Neural cell (in vitro differentiated cells): ENCODE measurements around the gene CMKLR1. TPM values are rescaled to one million over a fixed set of nuclear protein-coding genes. Genes with fewer than 3 reads are reported as not detected.

Experiments used
- H2AFZ ChIP-seq: fragments of 200-600, 300-800 bp; sonication (generic), shearing (Covaris generic); 2 replicates; pipeline ENCODE4 v1.6.0; 2014; ENCODE audit warnings: low read depth, mild to moderate bottlenecking, antibody characterized with exemption, low read length, moderate library complexity
- H3F3A ChIP-seq: fragments of 200-600 bp; shearing (Covaris generic); 2 replicates; pipeline ENCODE4 v1.6.1; 2016; ENCODE audit warnings: mild to moderate bottlenecking, moderate library complexity, mixed read lengths, antibody characterized with exemption, low read length; ENCODE audit not compliant: insufficient read depth, poor library complexity, severe bottlenecking
- H3K27ac ChIP-seq: fragments of 200-600, 300-800 bp; sonication (generic), shearing (Covaris generic); 2 replicates; pipeline ENCODE4 v1.5.1; 2014; ENCODE audit warnings: mild to moderate bottlenecking, low read length, moderate library complexity
- H3K27me3 ChIP-seq: fragments of 300-800, 200-600 bp; sonication (generic), shearing (Covaris generic); 2 replicates; pipeline ENCODE4 v1.6.0; 2014; ENCODE audit warnings: mild to moderate bottlenecking, low read depth, low read length, moderate library complexity; ENCODE audit not compliant: insufficient read depth
- H3K36me3 ChIP-seq: fragments of 300-800, 200-600 bp; sonication (generic), shearing (Covaris generic); 2 replicates; pipeline ENCODE4 v1.5.1; 2014; ENCODE audit warnings: mild to moderate bottlenecking, antibody characterized with exemption, low read length, moderate library complexity; ENCODE audit not compliant: insufficient read depth
- H3K4me2 ChIP-seq: fragments of 300-800, 200-600 bp; sonication (generic), shearing (Covaris generic); 2 replicates; pipeline ENCODE4 v1.6.0; 2014; ENCODE audit warnings: mild to moderate bottlenecking, low read length
- H3K4me3 ChIP-seq: fragments of 300-800, 200-600 bp; sonication (generic), shearing (Covaris generic); 2 replicates; pipeline ENCODE4 v1.5.1; 2014; ENCODE audit warnings: mild to moderate bottlenecking, low read length, moderate library complexity
- H3K79me2 ChIP-seq: fragments of 200-600 bp; shearing (Covaris generic); replicated peaks from 2 replicates; pipeline ENCODE4 v1.6.0; 2014; ENCODE audit warnings: mild to moderate bottlenecking, low read length, moderate library complexity; ENCODE audit not compliant: insufficient read depth
- H3K9ac ChIP-seq: fragments of 300-800, 200-600 bp; sonication (generic), shearing (Covaris generic); 2 replicates; pipeline ENCODE4 v1.6.1; 2016; ENCODE audit warnings: mild to moderate bottlenecking, low read length, mixed read lengths
- H3K9me2 ChIP-seq: fragments of 200-600 bp; shearing (Covaris generic); 2 replicates; pipeline ENCODE4 v1.6.1; 2016; ENCODE audit warnings: mild to moderate bottlenecking, low read length, mixed read lengths; ENCODE audit not compliant: insufficient read depth
- H3K9me3 ChIP-seq: fragments of 200-600, 300-800 bp; sonication (generic), shearing (Covaris generic); 2 replicates; pipeline ENCODE4 v1.6.1; 2016; ENCODE audit warnings: mild to moderate bottlenecking, mixed run types, low read length, moderate library complexity, mixed read lengths
- H4K20me1 ChIP-seq: fragments of 200-600 bp; shearing (Covaris generic); 2 replicates; pipeline ENCODE4 v1.6.1; 2016; ENCODE audit warnings: mild to moderate bottlenecking, mixed run types; ENCODE audit not compliant: insufficient read depth
- CTCF ChIP-seq: fragments of 450-650 bp; IDR thresholded peaks from 2 replicates; pipeline ENCODE4 v1.5.1; 2014; ENCODE audit warnings: antibody characterized with exemption, mild to moderate bottlenecking, moderate library complexity; ENCODE audit not compliant: poor library complexity, severe bottlenecking
- EP300 ChIP-seq: fragments of 450-650 bp; conservative IDR thresholded peaks from 2 replicates; pipeline ENCODE4 v1.6.1; 2014; ENCODE audit warnings: antibody characterized with exemption, mild to moderate bottlenecking, moderate library complexity; ENCODE audit not compliant: poor library complexity, severe bottlenecking
- EZH2 ChIP-seq: fragments of 200-600, 300-800 bp; shearing (Covaris generic), sonication (generic); IDR thresholded peaks from 2 replicates; pipeline ENCODE4 v1.6.1; 2014; ENCODE audit warnings: antibody characterized with exemption, low read length, borderline replicate concordance, mild to moderate bottlenecking; ENCODE audit not compliant: insufficient read depth, poor library complexity, severe bottlenecking
- MXI1 ChIP-seq: fragments of 450-650 bp; conservative IDR thresholded peaks from 2 replicates; pipeline ENCODE4 v1.6.1; 2014; ENCODE audit warnings: antibody characterized with exemption, mild to moderate bottlenecking; ENCODE audit not compliant: poor library complexity, severe bottlenecking
- RAD21 ChIP-seq: fragments of 450-650 bp; conservative IDR thresholded peaks from 2 replicates; pipeline ENCODE4 v1.6.1; 2014; ENCODE audit warnings: antibody characterized with exemption, mild to moderate bottlenecking, moderate library complexity
- REST ChIP-seq: IDR thresholded peaks from 2 replicates; pipeline ENCODE4 v1.6.1; 2012; ENCODE audit warnings: borderline replicate concordance
- SMC3 ChIP-seq: fragments of 450-650 bp; conservative IDR thresholded peaks from 2 replicates; pipeline ENCODE4 v1.6.1; 2014; ENCODE audit warnings: antibody characterized with exemption, mild to moderate bottlenecking, moderate library complexity; ENCODE audit not compliant: poor library complexity
- TAF1 ChIP-seq: IDR thresholded peaks from 2 replicates; pipeline ENCODE4 v1.6.1; 2012; ENCODE audit warnings: low read depth
- polyA plus RNA-seq: library from polyadenylated mRNA; depleted of rRNA; stranded (reverse); fragments of >200 nt; gene quantifications from 2 replicates; pipeline ENCODE4 v1.2.3, GENCODE V29; 2014

CMKLR1 gene
- polyA plus RNA-seq, 1 donor from 2014 or later, result 0.06 TPM

GRCh38 chr12:108342985-108343384 lies 3.9 kb upstream of the CMKLR1 start:
- Histone ChIP-seq H3F3A (no peaks in the 10 kb centered on the region), H3K36me3 (no peaks in the 10 kb centered on the region)

More at GRCh38 chr12:108342985-108343384, 3.9 kb upstream of the CMKLR1 start:
- TF ChIP-seq TAF1 (no peak), RAD21 (no peak), EZH2 (no peak), EP300 (no peak), CTCF (no peak), SMC3 (no peak), MXI1 (no peak), REST (no peak)
- H3K27ac ChIP-seq, result no peak overlapping the region
- no peaks in the 10 kb centered on the region for H3K9me3 ChIP-seq
- no peak overlapping the region for H2AFZ ChIP-seq
- no peak overlapping the region for H3K4me2 ChIP-seq
- no peaks in the 10 kb centered on the region for H3K79me2 ChIP-seq
- no peaks in the 10 kb centered on the region for H3K27me3 ChIP-seq
- no peak overlapping the region for H3K9ac ChIP-seq
- no peaks in the 10 kb centered on the region for H4K20me1 ChIP-seq
- no peak overlapping the region for H3K4me3 ChIP-seq
- no peaks in the 10 kb centered on the region for H3K9me2 ChIP-seq
